ENCODE results near the gene ARMS2. TPM values are rescaled to one million over a fixed set of nuclear protein-coding genes. Genes with fewer than 3 reads are reported as not detected.

Gene ARMS2
- total RNA-seq, 2 donors from 2014 or later = not detected

DNA sequence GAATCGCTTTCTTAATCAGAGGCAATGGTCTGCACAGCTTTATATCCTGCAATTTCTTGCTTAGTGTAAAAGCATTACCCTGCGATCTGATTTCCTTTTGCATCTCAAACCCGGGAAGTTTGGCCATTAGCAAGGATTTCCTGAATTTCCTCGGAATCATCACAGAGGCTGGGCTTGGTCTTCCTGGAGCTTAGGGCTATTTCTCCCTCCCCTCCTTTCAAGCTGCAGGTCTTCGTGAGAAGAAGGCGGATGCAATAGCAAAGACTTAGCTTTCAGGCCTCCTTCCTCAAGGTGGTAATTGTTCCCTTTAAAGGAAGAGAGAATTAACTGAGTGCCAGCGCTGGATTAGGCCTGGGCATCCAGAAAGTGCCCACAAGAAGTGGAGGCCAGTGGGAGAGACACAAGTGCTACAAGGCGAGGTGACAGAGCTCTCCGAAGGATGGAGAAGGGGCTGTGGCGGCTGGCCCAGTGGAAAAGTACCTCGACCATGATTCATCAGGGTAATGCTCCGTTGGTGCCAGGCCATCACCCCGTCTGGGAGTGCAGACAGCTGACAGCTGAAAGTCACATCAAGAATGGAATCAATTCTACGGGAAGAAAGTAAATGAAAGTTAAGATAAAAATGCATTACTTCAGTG, 4.0 kb upstream of the ARMS2 start:
- Histone ChIP-seq H3K9me3 (no peaks in the 10 kb centered on the region), H3K4me1 (no peaks in the 10 kb centered on the region), H3K27me3 (no peaks in the 10 kb centered on the region), H3K4me3 (no peak overlapping the region), H3K9ac (ENCODE audit: low read depth in 2 of 2, low read length in 2 of 2) (no peak overlapping the region), H3K36me3 (no peaks in the 10 kb centered on the region), H3K27ac (no peak overlapping the region)
- DNase-seq = no peak
- intact Hi-C loops (cut with DNase I) = no loop called here
- TF ChIP-seq, protein P1, sequence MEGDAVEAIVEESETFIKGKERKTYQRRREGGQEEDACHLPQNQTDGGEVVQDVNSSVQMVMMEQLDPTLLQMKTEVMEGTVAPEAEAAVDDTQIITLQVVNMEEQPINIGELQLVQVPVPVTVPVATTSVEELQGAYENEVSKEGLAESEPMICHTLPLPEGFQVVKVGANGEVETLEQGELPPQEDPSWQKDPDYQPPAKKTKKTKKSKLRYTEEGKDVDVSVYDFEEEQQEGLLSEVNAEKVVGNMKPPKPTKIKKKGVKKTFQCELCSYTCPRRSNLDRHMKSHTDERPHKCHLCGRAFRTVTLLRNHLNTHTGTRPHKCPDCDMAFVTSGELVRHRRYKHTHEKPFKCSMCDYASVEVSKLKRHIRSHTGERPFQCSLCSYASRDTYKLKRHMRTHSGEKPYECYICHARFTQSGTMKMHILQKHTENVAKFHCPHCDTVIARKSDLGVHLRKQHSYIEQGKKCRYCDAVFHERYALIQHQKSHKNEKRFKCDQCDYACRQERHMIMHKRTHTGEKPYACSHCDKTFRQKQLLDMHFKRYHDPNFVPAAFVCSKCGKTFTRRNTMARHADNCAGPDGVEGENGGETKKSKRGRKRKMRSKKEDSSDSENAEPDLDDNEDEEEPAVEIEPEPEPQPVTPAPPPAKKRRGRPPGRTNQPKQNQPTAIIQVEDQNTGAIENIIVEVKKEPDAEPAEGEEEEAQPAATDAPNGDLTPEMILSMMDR (IDR thresholded peaks at IDR 0.05) = no peak

DNA sequence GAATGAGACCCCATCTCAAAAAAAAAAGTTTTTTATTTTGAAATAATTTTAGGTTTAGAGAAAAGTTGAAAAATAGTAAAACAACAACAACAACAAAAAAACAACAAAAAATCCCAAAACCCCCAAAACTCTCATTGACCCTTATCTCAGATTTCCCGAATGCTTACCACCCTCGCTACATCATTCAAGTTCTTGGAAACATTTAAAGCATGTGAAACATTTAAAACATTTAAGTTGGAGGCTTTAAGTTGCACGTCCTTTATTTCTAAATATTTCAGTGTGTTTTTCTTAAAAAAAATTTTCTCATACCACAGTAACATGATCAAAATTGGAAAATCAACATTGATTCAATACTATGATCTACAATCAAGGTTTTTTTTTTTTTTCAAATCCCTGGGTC, 382 bp upstream of the ARMS2 start:
- no peak overlapping the region for H3K9ac ChIP-seq (ENCODE audit: low read depth in 2 of 2, low read length in 2 of 2)
- H3K27ac ChIP-seq = no peak overlapping the region
- no peaks in the 10 kb centered on the region for H3K27me3 ChIP-seq
- no peaks in the 10 kb centered on the region for H3K9me3 ChIP-seq
- H3K4me1 ChIP-seq = no peaks in the 10 kb centered on the region
- intact Hi-C loops (cut with DNase I) = no loop called here
- TF ChIP-seq, protein P1 (IDR thresholded peaks at IDR 0.05) = no peak
- no peak for DNase-seq
- no peaks in the 10 kb centered on the region for H3K36me3 ChIP-seq
- no peak overlapping the region for H3K4me3 ChIP-seq

DNA sequence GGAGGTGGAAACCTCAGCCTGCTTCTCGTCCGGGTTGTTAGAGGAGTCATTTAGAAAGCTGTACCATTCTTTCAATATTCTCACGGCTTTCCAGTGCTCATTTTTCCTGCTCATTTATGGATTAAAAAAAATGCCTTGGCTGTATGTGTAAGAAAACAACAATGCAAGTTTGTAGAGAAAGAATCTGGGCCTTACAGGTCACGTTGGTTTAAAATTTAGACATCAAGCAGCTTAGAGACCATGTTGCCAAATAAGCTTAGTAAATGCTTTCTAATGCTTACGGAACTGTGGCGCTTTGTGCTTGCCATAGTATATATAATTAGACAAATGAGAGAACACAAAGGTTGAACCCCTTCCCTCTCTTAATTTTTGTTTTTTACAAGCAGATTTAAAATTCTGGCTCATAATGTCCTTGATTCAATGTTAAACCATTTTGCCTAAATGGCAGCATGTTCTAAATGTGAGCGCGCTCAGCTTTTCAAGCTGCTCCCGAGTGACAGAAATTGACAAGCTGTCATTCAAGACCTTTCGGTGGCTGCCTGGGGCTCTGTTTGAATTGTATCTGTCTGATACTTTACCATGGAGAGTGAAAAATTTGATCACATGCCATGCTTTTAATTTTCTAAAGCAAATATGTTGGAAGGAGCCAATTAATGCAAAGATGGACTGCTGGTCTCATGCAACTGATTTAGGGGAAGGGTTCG, 1.1 kb downstream of the ARMS2 start:
- no peak for DNase-seq
- Histone ChIP-seq H3K27me3 (peaks cover 2% of the 10 kb centered on the region), H3K9me3 (no peaks in the 10 kb centered on the region), H3K4me1 (no peaks in the 10 kb centered on the region), H3K27ac (no peak overlapping the region), H3K9ac (ENCODE audit: low read depth in 2 of 2, low read length in 2 of 2) (no peak overlapping the region), H3K4me3 (no peak overlapping the region), H3K36me3 (no peaks in the 10 kb centered on the region)
- TF ChIP-seq, protein P1 (IDR thresholded peaks at IDR 0.05) = no peak
- intact Hi-C loops (cut with DNase I) = no loop called here

DNA sequence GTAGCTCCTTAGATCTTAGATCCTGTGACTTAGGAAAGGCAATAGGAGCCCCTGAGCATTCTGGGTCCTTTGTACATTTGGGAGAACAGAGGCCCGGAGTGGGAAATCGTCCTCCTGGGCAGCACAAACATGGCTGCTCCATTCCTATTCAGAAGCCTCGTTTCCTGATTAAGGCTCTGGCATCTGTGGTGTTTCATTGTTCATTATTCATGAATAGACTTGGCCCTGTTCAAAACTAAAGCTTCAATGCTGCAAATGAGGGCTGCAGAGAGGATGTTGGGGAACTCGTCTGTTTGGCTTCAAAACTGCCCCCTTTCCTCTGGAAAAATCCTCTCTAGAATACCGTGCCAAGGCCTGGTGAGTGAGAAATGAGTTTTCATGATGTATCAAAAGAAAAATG, 3.5 kb downstream of the ARMS2 start:
- peaks cover 13% of the 10 kb centered on the region for H3K27me3 ChIP-seq

DNA sequence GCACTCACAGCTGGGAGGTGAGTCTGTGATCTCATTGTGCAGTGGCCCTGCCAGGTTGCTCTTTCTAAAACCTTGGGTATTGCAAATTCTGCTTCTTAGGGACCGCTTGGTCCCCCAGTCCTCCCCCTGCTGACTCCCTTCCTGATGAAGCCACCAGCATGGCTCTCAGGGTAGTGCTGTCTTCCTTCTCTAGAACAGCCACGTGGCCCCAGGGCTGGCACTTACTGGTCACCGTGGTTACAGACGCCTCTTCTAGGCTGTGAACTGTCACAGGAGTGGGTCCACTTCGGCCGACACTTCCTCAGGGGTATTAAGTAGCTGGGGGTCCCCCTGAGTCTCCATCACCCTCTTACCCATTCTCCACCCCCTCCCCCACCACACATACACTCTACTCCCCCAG, 4.2 kb downstream of the ARMS2 start:
- H3K9me3 ChIP-seq = no peaks in the 10 kb centered on the region
- H3K4me3 ChIP-seq = no peak overlapping the region
- intact Hi-C loops (cut with DNase I) = no loop called here
- H3K9ac ChIP-seq (ENCODE audit: low read depth in 2 of 2, low read length in 2 of 2) = no peak overlapping the region
- H3K4me1 ChIP-seq = peaks cover 3% of the 10 kb centered on the region
- no peak for DNase-seq
- H3K27ac ChIP-seq = no peak overlapping the region
- H3K27me3 ChIP-seq = peaks cover 15% of the 10 kb centered on the region
- H3K36me3 ChIP-seq = no peaks in the 10 kb centered on the region
- TF ChIP-seq, protein P1 (IDR thresholded peaks at IDR 0.05) = no peak

More for the DNA sequence above, 3.5 kb downstream of the ARMS2 start:
- H3K4me3 ChIP-seq = no peak overlapping the region
- TF ChIP-seq, protein P1 (IDR thresholded peaks at IDR 0.05) = no peak
- H3K9me3 ChIP-seq = no peaks in the 10 kb centered on the region
- no peak for DNase-seq
- H3K9ac ChIP-seq (ENCODE audit: low read depth in 2 of 2, low read length in 2 of 2) = no peak overlapping the region
- H3K36me3 ChIP-seq = no peaks in the 10 kb centered on the region
- H3K4me1 ChIP-seq = peaks cover 3% of the 10 kb centered on the region
- intact Hi-C loops (cut with DNase I) = no loop called here
- no peak overlapping the region for H3K27ac ChIP-seq

Measured in colonic mucosa (tissue), 4 donors.